Erythroblast (primary cell): ENCODE data around the gene LYSMD4.
"Not testable (repeated sequence)": the region's sequence is repeated elsewhere in the genome, so short reads cannot be mapped to it uniquely, and the experiment has no call there.

Source experiments
- DNase-seq, 2 experiments: peaks; one replicate each; lab custom pipeline; 2025; lab: John Stamatoyannopoulos, UW
- GATA1 ChIP-seq: IDR thresholded peaks from 2 replicates; pipeline ENCODE4 v1.6.1; 2011; ENCODE audit warnings: low read depth, mild to moderate bottlenecking, control low read depth, low read length, moderate library complexity
- POLR2A ChIP-seq: IDR thresholded peaks from 2 replicates; pipeline ENCODE4 v1.6.1; 2011; ENCODE audit warnings: mild to moderate bottlenecking, low read length

Gene LYSMD4

GRCh38 chr15:99738021-99738847 lies 5.0 kb upstream of the LYSMD4 start:
- DNase-seq: peak; percentile 44 to 81
- TF ChIP-seq GATA1: no peak
- no peak for TF ChIP-seq POLR2A

- DNase-seq: no peak
- no peak for TF ChIP-seq POLR2A
- no peak for TF ChIP-seq GATA1
These were observed 3.5 kb upstream of the LYSMD4 start for GRCh38 chr15:99736702-99737101.

- TF ChIP-seq GATA1 (no peak), POLR2A (no peak)
- DNase-seq: no peak
These were observed 2.6 kb upstream of the LYSMD4 start for GRCh38 chr15:99735868-99736267.

- no peak for DNase-seq
- TF ChIP-seq POLR2A (no peak), GATA1 (no peak)
These were observed 1.3 kb upstream of the LYSMD4 start for GRCh38 chr15:99734575-99734974.

- DNase-seq: not testable (repeated sequence)
These were observed 729 bp upstream of the LYSMD4 start for GRCh38 chr15:99734040-99734291.

GRCh38 chr15:99732751-99733267 lies 428 bp downstream of the LYSMD4 start:
- peak; percentile 75 to 83 for DNase-seq

GRCh38 chr15:99732124-99732750 lies 1.0 kb downstream of the LYSMD4 start:
- peak; percentile 34 to 58 for DNase-seq
- TF ChIP-seq GATA1 (no peak), POLR2A (no peak)

More at GRCh38 chr15:99732751-99733267, 428 bp downstream of the LYSMD4 start:
- TF ChIP-seq POLR2A (no peak), GATA1 (no peak)

GRCh38 chr15:99731336-99732123 lies 1.7 kb downstream of the LYSMD4 start:
- DNase-seq: no peak
- no peak for TF ChIP-seq POLR2A
- no peak for TF ChIP-seq GATA1

- peak; percentile 18 to 55 for DNase-seq
- no peak for TF ChIP-seq GATA1
- no peak for TF ChIP-seq POLR2A
These were observed 3.3 kb downstream of the LYSMD4 start for GRCh38 chr15:99729920-99730319.

- DNase-seq: no peak
- TF ChIP-seq GATA1: no peak
- no peak for TF ChIP-seq POLR2A
These were observed 3.9 kb downstream of the LYSMD4 start for GRCh38 chr15:99729327-99729726.

GRCh38 chr15:99728916-99729315 lies 4.3 kb downstream of the LYSMD4 start:
- no peak for TF ChIP-seq GATA1
- TF ChIP-seq POLR2A: no peak
- DNase-seq: no peak

- no peak for DNase-seq
- TF ChIP-seq GATA1 (no peak), POLR2A (no peak)
These were observed 5.5 kb downstream of the LYSMD4 start for GRCh38 chr15:99727733-99728132.

GRCh38 chr15:99727330-99727729 lies 5.9 kb downstream of the LYSMD4 start:
- DNase-seq: no peak
- TF ChIP-seq POLR2A: no peak
- TF ChIP-seq GATA1: no peak

- DNase-seq: no peak
- TF ChIP-seq GATA1: no peak
- no peak for TF ChIP-seq POLR2A
These were observed 6.9 kb downstream of the LYSMD4 start for GRCh38 chr15:99726333-99726732.
